Caco-2 (cell line): ENCODE results near the gene TBXAS1. TPM values are rescaled to one million over a fixed set of nuclear protein-coding genes. Genes with fewer than 3 reads are reported as not detected.

Source experiments
- BruUV-seq: library from RNA; stranded (reverse); fragments of 400-500 nt; replicated peaks from 2 replicates; lab custom pipeline; 2021; lab: Mats Ljungman, UMichigan
- CTCF ChIA-PET: fragments of 300-600 bp; sonication (Branson Sonifier 250); formaldehyde crosslinking; loops from one replicate; lab custom pipeline; 2022; ENCODE audit warnings: antibody characterized with exemption; lab: Charles Lee
- POLR2A ChIA-PET: fragments of 300-600 bp; sonication (Branson Sonifier 250); formaldehyde crosslinking; loops from one replicate; lab custom pipeline; 2022; ENCODE audit warnings: antibody characterized with exemption; lab: Charles Lee
- DNase-seq, 2 experiments: peaks; one replicate each; pipeline versions ENCODE4 v3.0.0 to v3.0.0-alpha.2; 2020 to 2022
- H3K27me3 ChIP-seq: replicated peaks from 2 replicates; pipeline ENCODE4 v1.6.0; 2011; ENCODE audit warnings: low read length; ENCODE audit not compliant: control insufficient read depth, insufficient read depth
- H3K36me3 ChIP-seq: 2 replicates; pipeline ENCODE4 v1.5.1; 2011; ENCODE audit warnings: low read length; ENCODE audit not compliant: control insufficient read depth, insufficient read depth
- H3K4me1 ChIP-seq: fragments of 250-450 bp; sonication (Bioruptor Pico); 2 replicates; pipeline ENCODE4 v1.5.1; 2020; ENCODE audit warnings: mild to moderate bottlenecking
- H3K4me3 ChIP-seq: 2 replicates; pipeline ENCODE4 v1.5.1; 2011; ENCODE audit warnings: low read depth, mild to moderate bottlenecking, control low read depth, low read length
- H3K9me3 ChIP-seq: fragments of 250-450 bp; sonication (Bioruptor Pico); 2 replicates; pipeline ENCODE4 v1.5.1; 2020; ENCODE audit warnings: mild to moderate bottlenecking, moderate library complexity
- H3K27ac Mint-ChIP-seq: one replicate; pipeline ENCODE4 v1.8.0; 2022; ENCODE audit warnings: mixed read lengths; ENCODE audit not compliant: unreplicated experiment
- H3K27me3 Mint-ChIP-seq: one replicate; pipeline ENCODE4 v1.8.0; 2022; ENCODE audit warnings: mixed read lengths; ENCODE audit not compliant: insufficient read depth, unreplicated experiment
- H3K36me3 Mint-ChIP-seq: one replicate; pipeline ENCODE4 v1.8.0; 2022; ENCODE audit warnings: mild to moderate bottlenecking, mixed read lengths; ENCODE audit not compliant: insufficient read depth, unreplicated experiment
- H3K4me1 Mint-ChIP-seq: one replicate; pipeline ENCODE4 v1.8.0; 2022; ENCODE audit warnings: low read depth, mixed read lengths; ENCODE audit not compliant: unreplicated experiment
- H3K4me3 Mint-ChIP-seq: one replicate; pipeline ENCODE4 v1.8.0; 2022; ENCODE audit warnings: mild to moderate bottlenecking, moderate library complexity, mixed read lengths; ENCODE audit not compliant: unreplicated experiment
- H3K9me3 Mint-ChIP-seq: one replicate; pipeline ENCODE4 v1.8.0; 2022; ENCODE audit warnings: mixed read lengths; ENCODE audit not compliant: unreplicated experiment
- CTCF ChIP-seq, 2 experiments: fragments of 200-600 bp in 1 of 2; IDR thresholded peaks; 1 replicate in 1 of 2; 2 replicates in 1 of 2; pipeline versions ENCODE4 v1.5.1 to v1.8.0; 2011 to 2022; ENCODE audit warnings: antibody characterized with exemption in 1 of 2, control low read depth in 1 of 2, inconsistent platforms in 1 of 2, low read depth in 1 of 2, low read length in 1 of 2, mild to moderate bottlenecking in 1 of 2, moderate library complexity in 1 of 2; ENCODE audit not compliant: insufficient read depth in 1 of 2, severe bottlenecking in 1 of 2, unreplicated experiment in 1 of 2
- intact Hi-C: fragments of 100-400 bp; cut with micrococcal nuclease; formaldehyde crosslinking; loops from one replicate; pipeline ENCODE4 v1.10.0; 2022; ENCODE audit not compliant: unreplicated experiment
- total RNA-seq: library from RNA; stranded (reverse); gene quantifications from 2 replicates; pipeline ENCODE4 v1.2.3, GENCODE V29; 2022

TBXAS1 gene
- total RNA-seq, 1 experiment from 2014 or later, result 1.6 TPM

GRCh38 chr7:139823959-139824521 lies 5.0 kb upstream of the TBXAS1 start:
- Mint-ChIP-seq H3K36me3 (no peaks in the 10 kb centered on the region), H3K4me1 (no peaks in the 10 kb centered on the region), H3K4me3 (no peak overlapping the region), H3K9me3 (no peaks in the 10 kb centered on the region), H3K27ac (no peak overlapping the region), H3K27me3 (peaks cover 5% of the 10 kb centered on the region)
- no peak for DNase-seq
- no peaks in the 10 kb centered on the region for H3K27me3 ChIP-seq
- ChIA-PET CTCF (no interaction called here), POLR2A (no interaction called here)
- no peaks in the 10 kb centered on the region for H3K9me3 ChIP-seq
- TF ChIP-seq CTCF (IDR thresholded peaks at IDR 0.05; ENCODE audit: insufficient read depth in 1 of 2, low read depth in 1 of 2, low read length in 1 of 2, severe bottlenecking in 1 of 2, unreplicated experiment in 1 of 2), result no peak
- intact Hi-C loops, result no loop called here
- BruUV-seq, result no TSS peak
- H3K36me3 ChIP-seq, result no peaks in the 10 kb centered on the region
- no peak overlapping the region for H3K4me3 ChIP-seq
- H3K4me1 ChIP-seq, result no peaks in the 10 kb centered on the region

GRCh38 chr7:139825666-139826290 lies 3.3 kb upstream of the TBXAS1 start:
- Mint-ChIP-seq H3K9me3 (no peaks in the 10 kb centered on the region), H3K4me1 (peaks cover 8% of the 10 kb centered on the region), H3K4me3 (no peak overlapping the region), H3K36me3 (no peaks in the 10 kb centered on the region), H3K27me3 (peaks cover 5% of the 10 kb centered on the region), H3K27ac (no peak overlapping the region)
- Histone ChIP-seq H3K9me3 (no peaks in the 10 kb centered on the region), H3K36me3 (no peaks in the 10 kb centered on the region), H3K4me1 (no peaks in the 10 kb centered on the region; the same call in 1 of the 2 replicates), H3K27me3 (no peaks in the 10 kb centered on the region), H3K4me3 (no peak overlapping the region)
- ChIA-PET CTCF (no interaction called here), POLR2A (no interaction called here)
- no peak for DNase-seq
- BruUV-seq, result no TSS peak
- TF ChIP-seq CTCF (IDR thresholded peaks at IDR 0.05; ENCODE audit: insufficient read depth in 1 of 2, low read depth in 1 of 2, low read length in 1 of 2, severe bottlenecking in 1 of 2, unreplicated experiment in 1 of 2), result no peak
- intact Hi-C loops, result loop anchor here (5.0 kb wide), 1 partner anchor 48 kb away; the partner anchor contains the start of gene HIPK2

- BruUV-seq, result no TSS peak
- Histone ChIP-seq H3K27me3 (no peaks in the 10 kb centered on the region), H3K4me3 (no peak overlapping the region), H3K9me3 (no peaks in the 10 kb centered on the region), H3K36me3 (no peaks in the 10 kb centered on the region), H3K4me1 (no peaks in the 10 kb centered on the region; the same call in 1 of the 2 replicates)
- peak in 1 of 2 experiments; percentile 47 for DNase-seq
- peak in 1 of 2 experiments; percentile 40 for TF ChIP-seq CTCF (IDR thresholded peaks at IDR 0.05; ENCODE audit: insufficient read depth in 1 of 2, low read depth in 1 of 2, low read length in 1 of 2, severe bottlenecking in 1 of 2, unreplicated experiment in 1 of 2)
- H3K9me3 Mint-ChIP-seq, result no peaks in the 10 kb centered on the region
- CTCF ChIA-PET, result interaction anchor here (1.0 kb wide), 1 partner anchor 208 kb away, joined by 3 read pairs; no protein-coding TSS in a partner anchor
- POLR2A ChIA-PET, result no interaction called here
- H3K36me3 Mint-ChIP-seq, result no peaks in the 10 kb centered on the region
- H3K27ac Mint-ChIP-seq, result no peak overlapping the region
- peaks cover 5% of the 10 kb centered on the region for H3K27me3 Mint-ChIP-seq
- peaks cover 8% of the 10 kb centered on the region for H3K4me1 Mint-ChIP-seq
- H3K4me3 Mint-ChIP-seq, result no peak overlapping the region
- intact Hi-C loops, result loop anchor here (1.0 to 5.0 kb wide), 3 partner anchors 50 to 208 kb away; partner anchors contain the start of gene HIPK2
These were observed 2.0 kb upstream of the TBXAS1 start for GRCh38 chr7:139827042-139827441.
